Left colon (tissue), 2 donors: ENCODE measurements around the gene IQCC. TPM values are rescaled to one million over a fixed set of nuclear protein-coding genes. Genes with fewer than 3 reads are reported as not detected.
"Not testable (repeated sequence)": the region's sequence is repeated elsewhere in the genome, so short reads cannot be mapped to it uniquely, and the experiment has no call there.

Source experiments
- ATAC-seq: fragments of 200-7000 bp; cut with Tn5 transposase; one replicate; pipeline ENCODE4 v1.9.1; 2020; ENCODE audit warnings: mild to moderate bottlenecking, moderate library complexity
- DNase-seq, 2 donors: peaks; one replicate each; pipeline ENCODE4 v3.0.0-alpha.2; 2020
- intact Hi-C, 2 donors: fragments of 100-400 bp; cut with DNase I in 1 of 2; cut with micrococcal nuclease in 1 of 2; formaldehyde crosslinking; loops; one replicate each; pipeline versions ENCODE4 v1.11.2 to v1.14.0; 2022; cut with DNase I, micrococcal nuclease
- long read RNA-seq: library from polyadenylated mRNA; unstranded; transcript quantifications from one replicate; pipeline ENCODE4 v2.0.0, GENCODE V29; 2021
- total RNA-seq, 2 donors: library from RNA; stranded (reverse); fragmentation: NEBNext Ultra II Directional; extraction: Animal tissue kit (Norgen Biotek cat#: 25700); gene quantifications; one replicate each; pipeline ENCODE4 v1.2.1, GENCODE V29; 2021
- donor health status: DM: no; HTN: no; CAD: no.
- donor health status: DM: yes; HTN: yes; CAD: no.

IQCC gene
- total RNA-seq = 1 to 10 TPM; 1.3 to 1.8 TPM
- long read RNA-seq, partial matches to known transcripts = 0 of 6 reads
- long read RNA-seq, other reads (novel, unspliced or antisense) = 5 of 6 reads

DNA sequence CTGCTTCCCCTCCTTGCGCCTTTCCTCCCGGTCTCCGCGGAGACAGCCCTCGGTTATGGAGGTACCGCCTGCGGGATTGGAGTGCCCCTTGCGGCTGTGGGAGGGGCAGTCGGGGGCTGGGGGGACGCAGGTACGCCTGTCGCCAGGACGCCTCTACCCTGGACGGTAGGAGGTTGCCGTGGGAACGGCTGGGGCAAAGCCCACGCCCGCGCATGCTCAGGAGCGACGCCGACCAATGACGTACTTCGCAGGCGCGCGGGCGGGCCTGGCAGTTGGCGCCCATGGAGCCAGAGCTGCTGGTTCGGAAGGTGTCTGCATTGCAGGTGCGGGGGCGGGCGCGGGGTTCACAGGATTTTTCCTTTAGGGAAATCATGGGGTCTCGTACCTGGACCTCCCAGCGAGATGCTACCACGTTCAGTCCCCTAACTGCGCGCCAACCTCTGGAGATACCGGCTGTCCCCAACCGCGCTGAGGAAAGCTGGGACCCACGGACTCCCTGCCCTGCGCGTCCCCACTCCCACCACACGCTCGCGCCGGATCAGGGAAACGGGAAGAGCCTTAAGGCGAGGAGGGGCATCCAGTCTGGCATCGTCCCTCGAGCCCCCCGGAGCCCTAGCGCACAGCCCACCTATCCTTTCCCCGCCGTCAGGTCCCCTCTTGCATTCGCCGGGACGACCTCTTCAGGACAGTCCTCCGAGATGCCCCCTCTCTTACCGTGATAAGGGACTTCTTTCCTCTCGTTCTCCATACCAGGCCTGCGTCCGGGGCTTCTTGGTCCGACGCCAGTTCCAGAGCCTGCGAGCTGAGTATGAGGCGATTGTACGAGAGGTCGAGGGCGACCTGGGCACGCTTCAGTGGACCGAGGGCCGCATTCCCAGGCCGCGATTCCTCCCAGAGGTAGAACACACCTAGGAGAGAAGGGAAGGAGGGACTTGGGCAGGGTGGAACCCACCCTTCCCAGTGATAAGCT lies at the start of gene IQCC:
Gene IQCC, plus strand, starts transcription at position 271 of the 970 bp plus-strand sequence. Its CDS starts 11 bp downstream, at position 282.
- intact Hi-C loops = no loop called here
- peak; percentile 78 for ATAC-seq
- DNase-seq = peak; percentile 87 to 91

DNA sequence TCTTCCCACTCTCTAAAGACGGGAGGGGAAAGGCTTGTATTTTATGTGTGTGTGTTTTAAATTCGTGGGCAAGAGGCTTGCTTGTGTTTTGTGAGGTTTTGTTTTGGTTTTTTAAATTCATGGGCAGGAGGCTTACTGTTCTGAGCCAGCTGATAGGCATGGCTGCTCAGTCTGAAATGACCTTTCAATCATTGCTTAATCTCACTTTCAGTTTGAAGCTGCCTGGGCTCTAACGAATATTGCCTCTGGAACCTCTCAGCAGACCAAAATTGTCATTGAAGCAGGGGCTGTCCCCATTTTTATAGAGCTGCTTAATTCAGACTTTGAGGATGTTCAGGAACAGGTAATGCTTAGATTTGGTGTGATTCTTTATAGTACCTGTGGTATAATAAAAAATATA lies 46.3 kb upstream of the IQCC start:
- intact Hi-C loops = no loop called here
- ATAC-seq = no peak
- no peak for DNase-seq

DNA sequence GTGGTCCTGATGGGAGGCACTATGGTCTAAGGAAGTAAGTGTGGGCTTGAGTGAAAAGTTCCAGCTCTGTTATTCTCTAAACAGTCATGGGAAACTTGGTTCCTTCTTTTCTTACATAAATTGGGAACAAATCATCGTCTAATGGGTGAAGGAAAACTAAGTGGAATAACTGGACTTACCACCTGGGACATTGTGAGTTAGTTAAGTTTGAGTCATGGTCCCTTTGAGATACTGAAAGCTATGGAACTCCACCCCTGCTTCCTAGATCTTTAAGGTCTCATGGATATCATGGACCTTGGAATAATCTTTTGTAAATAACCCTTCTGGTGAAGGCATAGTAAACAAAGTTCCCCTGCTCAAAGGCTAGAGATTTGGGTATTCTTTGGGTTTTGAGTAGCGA lies 42.1 kb upstream of the IQCC start:
- ATAC-seq = no peak

GRCh38 chr1:32165633-32166032 lies 39.8 kb upstream of the IQCC start:
- intact Hi-C loops, DNase-seq, ATAC-seq: not testable (repeated sequence)

More for the DNA sequence above, 42.1 kb upstream of the IQCC start:
- DNase-seq = no peak
- intact Hi-C loops = no loop called here

DNA sequence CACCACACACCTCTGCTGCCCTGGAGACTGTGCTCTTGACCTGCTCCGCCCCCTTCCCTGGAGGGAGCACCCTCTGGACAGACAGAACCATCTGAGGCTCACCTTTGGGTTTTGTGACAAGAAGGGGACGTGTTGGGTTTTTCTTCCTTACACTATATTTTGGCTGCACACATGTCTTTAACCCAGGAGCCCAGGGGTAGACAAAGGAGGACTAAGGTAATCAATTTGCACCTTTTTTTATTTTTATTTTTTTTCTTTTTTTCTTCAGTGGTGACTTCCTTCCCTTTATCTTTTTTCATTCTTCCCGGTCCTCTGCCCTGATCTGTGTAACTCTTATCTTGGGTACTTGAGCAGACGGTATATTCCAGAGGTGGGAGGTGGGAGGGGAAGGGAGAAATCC lies 34.5 kb upstream of the IQCC start:
- intact Hi-C loops = no loop called here
- DNase-seq (no peak), ATAC-seq (no peak)

GRCh38 chr1:32172621-32173245 lies 32.7 kb upstream of the IQCC start:
- ATAC-seq = no peak
- no peak for DNase-seq
- intact Hi-C loops = no loop called here

DNA sequence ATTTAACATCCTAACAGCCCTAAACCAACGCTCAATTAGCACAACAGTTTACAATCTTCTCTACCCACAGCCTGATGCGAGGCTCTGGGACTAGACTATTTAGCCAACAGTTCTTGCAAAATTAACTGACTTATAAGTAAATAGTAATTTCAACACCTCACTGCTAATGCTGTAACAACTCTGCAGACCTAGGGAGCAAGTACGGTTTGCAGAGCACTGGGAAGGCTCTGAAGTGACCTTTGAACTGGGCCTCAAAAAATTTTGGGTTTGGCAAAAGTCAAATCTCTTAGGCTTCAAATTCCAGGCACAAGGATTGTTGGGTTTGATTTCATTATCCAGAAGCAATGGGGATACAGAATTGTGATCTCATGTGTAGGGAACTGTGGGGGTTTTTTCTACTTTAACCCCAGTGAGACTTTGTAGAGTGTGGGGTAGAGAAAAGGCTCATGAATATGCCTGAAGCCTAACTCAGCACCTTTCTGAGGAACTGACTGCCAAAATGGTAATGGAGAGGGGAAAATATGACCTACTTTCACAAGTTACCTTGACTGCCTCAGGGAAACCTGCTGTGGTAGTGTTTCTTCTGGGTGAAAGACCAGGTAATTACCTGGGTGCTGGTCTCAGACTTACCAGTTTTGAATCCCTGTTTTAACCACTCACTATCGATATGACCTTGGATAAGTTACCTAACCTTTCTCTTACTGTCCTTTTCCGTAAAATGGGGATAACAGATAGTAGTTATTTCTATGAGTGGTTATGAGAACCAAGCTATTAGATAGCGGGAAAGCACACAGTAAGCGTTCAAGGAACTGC lies 26.9 kb upstream of the IQCC start:
- no peak for DNase-seq
- intact Hi-C loops = no loop called here
- no peak for ATAC-seq

- ATAC-seq = peak; percentile 20
- DNase-seq = no peak
These were observed 26.4 kb upstream of the IQCC start for GRCh38 chr1:32179193-32179442.

GRCh38 chr1:32179443-32180185 lies 25.9 kb upstream of the IQCC start, which contains the start of gene TXLNA:
TXLNA (plus strand) TSS chr1:32179675; CDS start chr1:32180346, 671 bp downstream.
- intact Hi-C loops = no loop called here
- DNase-seq (peak; percentile 95 to 97), ATAC-seq (peak; percentile 92)

More at GRCh38 chr1:32179193-32179442, 26.4 kb upstream of the IQCC start:
- intact Hi-C loops = no loop called here

DNA sequence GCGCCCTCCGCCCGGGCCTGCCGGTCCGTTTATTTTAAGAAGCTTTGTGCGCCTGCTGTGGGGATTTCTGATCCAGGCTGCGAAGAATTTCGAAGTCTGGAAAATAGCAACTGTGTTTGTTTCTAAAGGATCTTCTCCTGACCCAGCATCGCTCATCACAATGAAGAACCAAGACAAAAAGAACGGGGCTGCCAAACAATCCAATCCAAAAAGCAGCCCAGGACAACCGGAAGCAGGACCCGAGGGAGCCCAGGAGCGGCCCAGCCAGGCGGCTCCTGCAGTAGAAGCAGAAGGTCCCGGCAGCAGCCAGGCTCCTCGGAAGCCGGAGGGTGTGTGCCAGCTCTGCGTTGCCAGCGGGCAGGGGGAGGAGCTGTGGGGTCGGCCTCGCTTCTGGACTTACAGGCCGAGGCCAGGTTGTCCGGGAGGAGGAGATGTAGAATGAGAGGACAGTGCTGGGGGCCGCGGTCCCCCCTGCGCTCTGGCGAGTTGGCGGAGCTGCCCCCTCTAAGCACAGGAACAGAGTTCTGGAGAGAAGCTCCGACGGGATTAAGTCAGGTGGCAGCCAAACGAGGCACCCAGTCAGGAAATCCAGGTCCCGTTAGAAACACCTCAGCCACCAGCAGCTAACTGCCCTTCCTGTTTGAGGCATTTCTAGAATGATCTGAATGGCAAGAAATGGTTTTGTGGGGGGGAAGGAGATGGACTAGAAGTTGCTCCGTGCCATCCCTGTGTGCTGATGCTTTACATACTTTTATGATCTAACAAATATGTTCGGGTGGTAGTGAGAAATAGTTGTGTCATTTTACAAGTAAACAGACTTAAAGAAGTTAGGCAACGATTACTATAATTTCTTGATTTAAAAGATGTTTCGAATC lies 25.0 kb upstream of the IQCC start:
- DNase-seq (peak; percentile 58 to 62), ATAC-seq (peak; percentile 55)
- intact Hi-C loops = no loop called here

DNA sequence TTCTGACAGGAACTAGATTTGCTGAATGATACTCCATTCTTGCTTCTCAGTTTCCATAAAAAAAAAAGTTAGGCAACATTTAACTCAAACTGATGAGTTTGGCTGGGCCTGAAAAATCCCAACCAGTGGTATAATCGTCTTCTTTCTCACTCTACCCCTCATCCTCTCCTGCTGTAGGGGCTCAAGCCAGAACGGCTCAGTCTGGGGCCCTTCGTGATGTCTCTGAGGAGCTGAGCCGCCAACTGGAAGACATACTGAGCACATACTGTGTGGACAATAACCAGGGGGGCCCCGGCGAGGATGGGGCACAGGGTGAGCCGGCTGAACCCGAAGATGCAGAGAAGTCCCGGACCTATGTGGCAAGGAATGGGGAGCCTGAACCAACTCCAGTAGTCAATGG lies 24.4 kb upstream of the IQCC start:
- DNase-seq (no peak), ATAC-seq (no peak)
- intact Hi-C loops = no loop called here

GRCh38 chr1:32181563-32181962 lies 23.9 kb upstream of the IQCC start:
- ATAC-seq (no peak), DNase-seq (no peak)
- intact Hi-C loops = no loop called here

- intact Hi-C loops = no loop called here
- DNase-seq = no peak
- ATAC-seq = no peak
These were observed 23.4 kb upstream of the IQCC start for GRCh38 chr1:32182060-32182459.

- DNase-seq (no peak), ATAC-seq (no peak)
- intact Hi-C loops = no loop called here
These were observed 20.8 kb upstream of the IQCC start for GRCh38 chr1:32184650-32185049.

DNA sequence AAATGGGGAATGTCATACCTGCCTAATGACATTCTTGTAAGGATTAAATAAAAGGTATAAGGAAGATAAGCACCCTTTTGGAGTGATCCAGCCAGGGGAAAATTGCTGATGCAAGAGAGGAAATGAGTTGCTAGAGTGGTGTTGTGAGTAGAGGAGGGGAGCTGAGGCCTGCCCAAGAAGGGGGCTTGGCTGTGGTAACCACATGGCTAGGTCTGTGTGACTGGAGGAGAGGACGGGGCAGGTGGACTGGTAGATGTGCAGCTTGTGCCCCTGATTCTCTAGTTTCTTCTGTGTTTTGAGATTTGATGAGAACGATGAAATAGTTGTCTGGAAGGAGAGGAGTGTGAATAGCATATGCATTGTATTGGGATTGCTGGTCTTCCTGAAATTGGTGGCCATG lies 19.4 kb upstream of the IQCC start:
- intact Hi-C loops = no loop called here
- no peak for DNase-seq
- ATAC-seq = no peak

DNA sequence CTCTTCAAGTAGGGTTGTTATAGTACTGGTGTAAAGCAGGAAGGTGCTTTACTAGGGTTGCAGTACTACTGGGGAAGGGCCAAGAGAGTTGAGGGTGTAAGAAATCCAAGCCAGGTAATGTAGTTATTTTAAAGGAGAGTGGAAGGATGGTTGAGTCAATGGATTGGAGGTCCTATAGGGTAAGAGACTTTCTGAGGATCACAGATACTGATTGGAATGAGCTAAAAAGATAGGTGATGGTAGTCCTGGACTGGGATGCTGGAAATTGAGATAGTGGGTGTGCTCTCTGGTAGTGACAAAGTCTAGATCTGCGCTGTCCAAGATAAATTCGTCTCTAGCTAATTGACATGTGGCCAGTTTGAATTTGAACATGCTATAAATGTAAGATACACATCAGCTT lies 19.0 kb upstream of the IQCC start:
- intact Hi-C loops = no loop called here
- no peak for ATAC-seq

GRCh38 chr1:32187850-32188249 lies 17.6 kb upstream of the IQCC start:
- DNase-seq (no peak), ATAC-seq (no peak)
- intact Hi-C loops = no loop called here

More for the DNA sequence above, 19.0 kb upstream of the IQCC start:
- no peak for DNase-seq
